Sciatic nerve (tissue), 2 donors: ENCODE measurements around the gene TNIP1. TPM values are rescaled to one million over a fixed set of nuclear protein-coding genes. Genes with fewer than 3 reads are reported as not detected.

Source experiments
- ATAC-seq: fragments of 200-7000 bp; cut with Tn5 transposase; one replicate; pipeline ENCODE4 v1.9.1; 2020; ENCODE audit warnings: mild to moderate bottlenecking, moderate library complexity
- DNase-seq: peaks from one replicate; pipeline ENCODE4 v3.0.0-alpha.2; 2020; ENCODE audit warnings: low spot score
- intact Hi-C: fragments of 100-400 bp; cut with DNase I; formaldehyde crosslinking; loops from one replicate; pipeline ENCODE4 v1.14.2; 2022
- total RNA-seq: library from RNA; stranded (reverse); fragmentation: NEBNext Ultra II Directional; extraction: Animal tissue kit (Norgen Biotek cat#: 25700); gene quantifications from one replicate; pipeline ENCODE4 v1.2.1, GENCODE V29; 2021
- donor health status: DM: no; HTN: no; CAD: no.
- donor health status: DM: no; HTN: no; CAD: no.

TNIP1 gene, protein sequence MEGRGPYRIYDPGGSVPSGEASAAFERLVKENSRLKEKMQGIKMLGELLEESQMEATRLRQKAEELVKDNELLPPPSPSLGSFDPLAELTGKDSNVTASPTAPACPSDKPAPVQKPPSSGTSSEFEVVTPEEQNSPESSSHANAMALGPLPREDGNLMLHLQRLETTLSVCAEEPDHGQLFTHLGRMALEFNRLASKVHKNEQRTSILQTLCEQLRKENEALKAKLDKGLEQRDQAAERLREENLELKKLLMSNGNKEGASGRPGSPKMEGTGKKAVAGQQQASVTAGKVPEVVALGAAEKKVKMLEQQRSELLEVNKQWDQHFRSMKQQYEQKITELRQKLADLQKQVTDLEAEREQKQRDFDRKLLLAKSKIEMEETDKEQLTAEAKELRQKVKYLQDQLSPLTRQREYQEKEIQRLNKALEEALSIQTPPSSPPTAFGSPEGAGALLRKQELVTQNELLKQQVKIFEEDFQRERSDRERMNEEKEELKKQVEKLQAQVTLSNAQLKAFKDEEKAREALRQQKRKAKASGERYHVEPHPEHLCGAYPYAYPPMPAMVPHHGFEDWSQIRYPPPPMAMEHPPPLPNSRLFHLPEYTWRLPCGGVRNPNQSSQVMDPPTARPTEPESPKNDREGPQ
- total RNA-seq, result 80.2 TPM

DNA sequence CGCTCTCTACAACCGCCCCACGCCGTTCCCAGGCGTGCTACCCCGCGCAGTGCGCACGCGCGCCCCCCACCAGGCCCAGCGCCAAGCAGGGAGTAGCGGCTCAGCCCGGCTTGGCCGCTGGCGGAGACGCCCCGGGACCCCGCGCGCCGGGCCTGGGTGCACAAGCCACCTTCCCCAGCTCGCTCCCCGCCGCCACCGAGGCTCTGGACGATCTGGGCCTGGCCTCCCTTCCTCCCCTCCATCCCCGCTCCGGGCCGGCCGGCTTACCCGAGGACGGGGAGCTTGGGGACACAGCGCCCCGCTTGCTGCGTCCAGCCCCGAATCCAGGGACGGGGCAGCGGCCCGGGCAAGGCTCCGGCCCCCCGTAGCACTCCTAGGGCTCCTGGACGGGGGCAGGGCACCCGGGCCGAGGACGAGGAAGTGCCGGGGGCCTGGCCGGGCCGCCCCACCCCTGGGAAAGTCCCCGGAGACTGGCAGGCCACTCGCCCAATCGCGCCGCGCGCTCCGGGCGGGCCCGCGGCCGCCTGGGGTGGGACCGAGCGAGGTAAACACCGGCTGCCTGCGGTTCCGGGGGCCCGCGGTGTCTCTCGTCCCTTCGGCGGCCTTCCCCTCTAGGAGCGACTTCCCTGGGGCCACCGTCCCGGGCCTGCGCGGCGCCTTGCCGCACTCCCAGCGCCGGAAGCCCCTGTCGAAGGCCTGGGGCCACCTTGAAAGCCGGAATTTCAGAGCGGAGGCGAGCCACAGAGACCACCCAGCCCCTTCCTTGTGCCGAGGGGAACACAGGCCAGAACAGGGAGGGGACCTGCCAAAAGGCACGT is at the start of gene TNIP1:
Gene TNIP1, minus strand, starts transcription at position 422 of the 818 bp plus-strand sequence. CDS start 15,939 bp downstream, outside the sequence.
- peak; percentile 95 for ATAC-seq
- DNase-seq, result peak; percentile 96
- intact Hi-C loops, result no loop called here

DNA sequence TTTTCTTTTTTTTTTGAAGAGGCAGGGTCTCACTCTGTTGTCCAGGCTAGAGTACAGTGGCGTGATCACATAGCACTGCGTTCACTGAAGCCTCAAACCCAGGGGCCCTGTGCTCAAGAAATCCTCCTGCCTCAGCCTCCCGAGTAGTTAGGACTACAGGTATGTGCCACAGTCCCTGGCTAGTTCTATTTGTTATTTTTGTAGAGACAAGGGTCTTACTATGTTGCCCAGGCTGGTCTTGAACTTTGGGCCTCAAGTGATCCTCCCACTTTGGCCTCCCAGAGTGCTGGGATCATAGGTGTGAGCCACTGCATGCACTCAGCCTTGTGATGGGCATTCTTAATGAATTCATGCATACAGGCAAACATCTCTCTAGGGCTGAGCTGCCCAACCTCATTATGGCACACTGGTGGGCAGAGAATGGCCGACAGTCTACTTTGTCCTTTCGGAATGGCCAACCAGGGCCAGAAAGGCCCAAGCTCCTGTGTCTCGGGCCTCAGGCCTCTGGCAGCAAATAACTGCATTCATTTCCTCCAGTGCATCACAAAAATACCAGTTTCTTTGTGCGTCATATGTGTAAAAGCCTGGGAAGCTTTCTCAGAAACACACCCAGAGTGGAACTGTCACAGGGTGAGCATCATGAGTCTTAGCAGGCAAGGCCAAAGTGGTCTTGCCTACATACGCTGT is 49.5 kb upstream of the TNIP1 start:
- ATAC-seq (no peak), DNase-seq (no peak)
- intact Hi-C loops, result no loop called here

DNA sequence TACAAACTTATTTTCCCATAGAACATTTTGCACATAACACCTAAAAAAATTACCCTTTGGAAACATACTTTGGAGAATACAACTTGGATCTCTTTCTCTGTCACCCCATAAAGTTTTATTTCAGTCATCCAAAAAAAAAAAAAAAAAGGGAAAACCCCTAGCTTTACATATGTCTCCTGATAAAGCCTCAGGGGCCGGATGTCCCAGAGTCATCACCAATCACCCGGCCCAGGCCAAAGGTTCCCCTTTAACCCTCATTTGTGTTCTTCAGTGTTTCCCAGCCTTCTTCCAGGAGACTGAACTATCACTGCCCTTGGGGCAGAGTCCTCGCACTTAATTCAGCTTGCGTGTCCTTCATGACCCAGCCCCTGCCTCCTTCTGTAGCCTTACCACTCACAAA is 48.0 kb upstream of the TNIP1 start:
- ATAC-seq, result no peak

DNA sequence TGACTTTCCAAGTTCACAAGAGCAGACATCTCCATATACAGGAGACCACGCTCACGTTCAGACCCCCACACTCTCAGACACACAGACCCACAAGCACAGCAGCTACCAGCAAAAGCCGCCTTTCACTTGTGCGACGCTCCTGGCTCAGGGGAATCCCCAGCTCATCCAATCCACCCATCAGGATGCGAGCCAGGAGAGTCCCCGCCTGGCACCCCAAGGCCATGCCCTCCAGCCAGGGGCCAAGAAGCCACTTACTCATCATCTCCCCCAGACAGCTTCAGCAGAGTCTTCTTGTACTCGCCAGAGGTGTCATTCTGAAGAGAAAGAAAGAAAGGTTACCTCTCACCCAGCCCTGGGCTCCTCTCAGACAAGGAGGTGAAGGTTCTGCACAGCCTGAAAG is 47.1 kb upstream of the TNIP1 start:
- DNase-seq, result no peak
- intact Hi-C loops, result loop anchor here (5.0 kb wide), 1 partner anchor 34 kb away; no protein-coding TSS in a partner anchor
- no peak for ATAC-seq

More for the DNA sequence above, 48.0 kb upstream of the TNIP1 start:
- intact Hi-C loops, result loop anchor here (5.0 kb wide), 1 partner anchor 33 kb away; no protein-coding TSS in a partner anchor
- DNase-seq, result no peak

DNA sequence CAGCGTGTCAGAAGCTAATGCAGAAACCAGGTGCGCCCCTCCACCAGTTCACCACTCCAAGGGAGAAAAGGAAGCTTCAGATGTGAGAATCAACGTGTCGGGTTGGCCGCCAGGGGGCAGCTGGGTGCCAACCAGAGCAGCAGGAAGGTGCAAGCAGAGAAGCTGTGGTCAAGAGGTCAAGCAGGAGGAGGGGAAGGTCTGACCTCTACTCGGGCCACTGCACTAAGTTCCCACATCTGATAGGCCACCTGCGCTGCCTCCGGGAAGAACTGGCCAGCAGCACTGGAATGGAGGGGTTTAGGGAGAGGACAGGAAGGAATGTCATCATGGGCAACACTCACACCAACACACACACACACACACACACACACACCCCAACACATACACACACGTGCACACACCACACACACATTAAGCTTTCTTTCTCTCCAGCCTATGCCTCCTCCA is 45.4 kb upstream of the TNIP1 start:
- DNase-seq (peak; percentile 81), ATAC-seq (peak; percentile 80)
- intact Hi-C loops, result loop anchor here (5.0 kb wide), 1 partner anchor 36 kb away; no protein-coding TSS in a partner anchor

DNA sequence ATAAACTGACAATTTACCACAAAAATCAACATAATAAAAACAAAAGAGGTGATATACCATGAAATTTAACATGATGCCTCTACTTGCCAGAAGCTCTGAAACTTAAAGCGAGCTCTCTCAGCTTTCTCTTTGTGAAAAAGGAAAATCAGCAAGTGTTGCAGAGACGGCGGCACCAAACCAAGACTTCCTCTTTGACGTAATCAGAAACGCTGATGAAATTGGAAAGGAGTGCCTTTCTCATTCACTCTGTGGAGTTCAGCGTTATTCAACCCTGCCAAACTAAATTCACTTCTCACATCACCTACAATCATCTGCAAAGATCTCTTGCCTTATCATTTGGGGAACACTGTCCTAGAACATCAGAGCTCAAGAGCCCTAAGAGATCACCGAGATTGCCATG is 44.6 kb upstream of the TNIP1 start:
- ATAC-seq, result no peak
- no peak for DNase-seq
- intact Hi-C loops, result loop anchor here (5.0 kb wide), 1 partner anchor 37 kb away; no protein-coding TSS in a partner anchor

DNA sequence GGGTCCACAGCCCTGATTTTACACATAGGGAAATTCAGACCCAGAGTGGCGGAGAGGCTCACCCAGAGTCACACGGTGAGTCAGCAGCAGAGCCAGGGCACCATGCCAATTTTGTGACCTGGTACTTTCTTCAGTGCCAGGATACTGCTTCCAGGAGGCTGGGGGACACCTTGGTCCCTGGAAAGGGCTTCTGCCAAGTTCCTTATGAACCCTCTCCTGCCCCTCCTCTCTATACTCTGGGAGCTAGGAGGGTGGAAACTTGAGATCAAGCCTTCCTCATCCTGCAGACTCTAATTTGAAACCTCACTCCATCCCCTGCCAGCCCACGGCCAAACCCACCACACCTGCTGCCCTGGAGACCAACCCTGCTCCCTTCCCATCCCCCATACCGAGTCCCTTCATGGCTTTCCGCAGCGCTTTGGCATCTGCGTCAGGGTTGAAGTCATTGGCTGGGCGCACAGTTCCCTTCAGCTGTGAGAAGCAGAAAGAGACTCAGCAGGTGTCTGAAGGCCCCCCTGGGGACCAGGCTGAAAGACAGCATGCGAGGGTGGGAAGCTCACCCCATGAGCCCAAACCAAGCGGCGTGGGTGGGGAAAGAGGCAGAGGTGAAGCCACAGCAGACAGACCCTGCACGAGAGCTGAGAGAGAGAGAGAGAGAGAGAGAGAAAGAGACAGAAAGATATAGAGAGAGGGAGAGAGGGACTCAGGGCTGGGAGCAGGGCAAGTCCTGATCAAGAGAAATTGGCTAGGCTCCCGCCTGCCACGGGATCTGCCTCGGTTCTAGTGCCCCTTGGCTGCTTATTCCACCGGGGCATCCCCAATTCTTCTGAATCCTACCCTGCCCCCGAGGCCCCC is 43.3 kb upstream of the TNIP1 start:
- intact Hi-C loops, result no loop called here
- DNase-seq (no peak), ATAC-seq (no peak)

DNA sequence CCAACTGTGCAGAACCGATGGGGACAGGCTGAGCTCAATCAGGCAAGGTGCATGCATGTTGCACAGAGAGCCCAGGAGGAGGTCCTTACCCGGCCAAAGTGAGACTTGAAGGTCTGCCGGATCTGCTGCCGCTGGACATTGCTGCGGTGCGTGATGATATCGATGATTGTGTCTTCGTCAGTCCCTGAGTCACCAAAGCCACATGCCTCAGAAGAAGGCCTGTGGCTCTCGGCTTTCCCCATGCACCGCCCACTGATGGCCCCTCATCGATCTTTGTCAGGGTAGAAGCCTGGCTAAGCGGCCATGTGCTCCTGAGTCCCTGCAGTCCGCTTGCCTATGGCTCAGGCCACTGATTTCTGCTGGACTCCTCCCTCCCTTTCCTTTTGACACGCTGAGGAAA is 42.0 kb upstream of the TNIP1 start:
- no peak for ATAC-seq
- intact Hi-C loops, result no loop called here
- DNase-seq, result no peak

DNA sequence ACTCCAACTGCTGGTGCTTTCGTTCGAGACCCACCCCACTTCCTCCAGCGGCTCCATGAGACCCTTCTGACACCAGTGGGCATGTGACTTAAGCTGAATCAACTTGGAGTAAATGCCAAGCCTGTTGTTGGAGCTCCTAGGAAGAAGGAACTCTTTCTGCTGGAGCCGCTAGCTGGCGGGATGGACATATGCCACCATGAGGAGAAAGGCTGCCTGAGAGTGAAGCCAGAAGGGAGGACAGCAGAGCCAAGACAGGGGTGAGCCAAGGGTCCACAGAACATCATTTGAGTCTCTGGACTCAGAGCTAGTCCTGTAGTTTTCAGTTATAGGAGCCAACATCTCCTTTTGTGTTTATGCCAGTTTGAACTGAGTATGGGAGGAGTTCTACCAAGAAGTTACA is 40.8 kb upstream of the TNIP1 start:
- intact Hi-C loops, result no loop called here
- ATAC-seq, result peak; percentile 23
- no peak for DNase-seq

DNA sequence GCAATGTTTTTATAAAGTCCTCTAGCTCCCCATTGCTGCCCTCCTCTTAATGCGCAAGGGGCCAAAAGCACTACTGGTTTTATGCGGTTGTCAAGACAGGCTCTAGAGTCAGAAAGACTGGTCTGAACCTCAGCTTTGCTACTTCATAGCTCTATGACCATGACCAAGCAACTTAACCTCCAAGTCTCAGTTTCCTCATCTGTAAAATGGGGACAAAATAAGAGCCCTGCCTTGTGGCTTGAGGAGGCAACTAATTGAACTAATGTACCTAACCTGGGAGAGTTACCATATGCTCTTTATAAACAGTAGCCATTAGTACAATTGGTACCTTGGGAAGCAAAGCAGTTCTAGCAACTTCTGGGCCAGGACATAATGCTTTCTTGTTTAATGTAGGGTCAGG is 40.3 kb upstream of the TNIP1 start:
- intact Hi-C loops, result no loop called here
- no peak for ATAC-seq
- no peak for DNase-seq

DNA sequence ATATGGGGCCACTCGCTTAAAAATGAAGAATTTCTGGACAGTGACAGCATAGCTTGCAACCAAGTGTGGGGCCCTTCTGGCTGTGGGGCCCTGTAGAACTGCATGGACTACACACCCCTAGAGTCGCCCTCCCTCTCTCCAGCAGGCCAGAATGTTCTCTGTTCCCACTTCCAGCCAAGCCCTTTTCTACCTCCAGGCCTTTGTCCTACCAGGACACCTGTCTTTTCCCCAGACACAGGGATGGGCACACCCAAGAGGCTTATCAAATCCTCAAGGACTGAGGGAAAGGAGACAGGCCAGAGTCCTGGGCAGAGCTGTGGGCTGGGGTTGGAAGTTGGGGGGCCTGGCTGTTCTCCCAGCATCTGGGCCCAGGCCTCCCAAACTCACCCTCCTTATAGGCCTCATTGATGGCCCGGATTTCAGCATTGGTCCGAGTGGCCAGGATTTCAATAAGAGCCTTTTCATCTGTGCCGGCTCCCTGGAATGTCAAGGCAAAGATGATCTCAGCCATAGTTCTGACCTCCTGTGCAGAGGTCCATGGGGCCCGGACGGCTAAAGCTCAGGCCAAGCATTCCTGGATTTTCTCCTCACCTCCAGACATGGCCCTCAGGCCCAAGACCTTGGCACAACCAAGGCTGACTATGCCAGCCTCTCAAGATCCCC is 38.2 kb upstream of the TNIP1 start:
- no peak for ATAC-seq
- no peak for DNase-seq
- intact Hi-C loops, result loop anchor here (5.0 kb wide), 2 partner anchors 67 to 117 kb away; no protein-coding TSS in a partner anchor

DNA sequence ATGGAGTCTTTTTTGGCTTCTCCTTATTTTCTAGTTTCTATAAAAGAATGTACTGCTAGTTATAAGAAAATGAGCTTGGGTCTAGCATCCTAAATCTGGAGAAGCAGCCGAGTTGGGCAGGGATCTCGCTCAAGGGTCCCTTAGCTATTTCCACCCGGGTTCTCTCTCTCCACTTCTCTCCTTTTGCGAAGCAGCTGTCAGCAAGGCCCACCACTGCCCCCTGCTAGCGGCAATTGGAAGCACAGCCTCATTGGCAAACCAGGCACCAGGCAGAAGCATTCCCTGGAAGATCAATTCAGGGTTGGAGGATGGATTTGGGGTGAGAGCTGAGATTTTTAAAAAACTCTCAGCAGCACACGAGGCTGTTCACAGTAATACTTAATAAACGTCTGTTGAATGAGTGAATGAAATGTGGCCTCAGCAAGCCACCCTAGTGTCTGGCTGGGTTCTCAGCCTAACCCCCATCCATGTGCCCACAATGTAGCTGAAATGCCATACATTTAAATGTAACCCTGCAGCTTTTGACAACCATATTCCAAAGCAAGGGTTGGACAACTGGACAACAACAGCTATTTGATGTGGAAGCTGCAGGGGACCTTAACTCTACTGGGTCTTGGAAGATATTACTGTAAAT is 34.6 kb upstream of the TNIP1 start:
- DNase-seq (peak; percentile 91), ATAC-seq (peak; percentile 83)
- intact Hi-C loops, result loop anchor here (5.0 kb wide), 2 partner anchors 63 to 113 kb away; no protein-coding TSS in a partner anchor

DNA sequence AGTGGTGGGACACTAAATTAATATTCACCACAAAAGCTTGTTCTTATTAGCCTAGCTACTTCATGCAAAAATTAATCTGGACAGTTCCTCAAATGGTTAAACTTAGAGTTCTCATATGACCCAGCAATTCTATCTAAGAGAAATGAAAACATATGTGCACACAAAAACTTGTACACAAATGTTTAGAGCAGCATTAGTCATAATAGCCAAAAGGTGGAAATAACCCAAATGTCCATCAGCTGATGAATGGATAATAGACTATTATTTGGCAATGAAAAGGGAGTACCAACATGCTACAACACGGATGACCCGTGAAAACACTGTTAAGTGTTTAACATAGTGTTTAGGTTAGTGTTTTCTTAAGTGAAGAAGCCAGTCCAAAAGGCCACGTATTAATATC is 32.8 kb upstream of the TNIP1 start:
- intact Hi-C loops, result no loop called here
- DNase-seq (no peak), ATAC-seq (no peak)

DNA sequence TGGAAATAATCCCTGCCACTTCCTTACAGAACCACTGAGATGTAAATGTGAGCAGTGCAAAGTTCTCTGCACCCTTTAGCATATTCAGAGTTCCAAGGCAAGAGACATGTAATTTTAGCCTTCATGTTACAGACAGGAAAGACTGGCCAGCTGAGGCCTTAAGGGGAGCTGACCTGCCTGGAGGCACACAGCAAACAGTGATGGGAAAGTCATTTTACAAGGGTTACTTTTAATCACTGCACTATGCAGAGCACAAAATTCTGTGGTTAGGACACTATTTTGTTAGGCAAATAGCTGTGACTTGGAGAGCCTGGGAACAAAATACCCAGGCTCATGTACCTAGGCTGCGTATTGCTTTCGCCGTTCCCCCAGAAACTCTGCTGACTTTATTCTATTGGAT is 30.2 kb upstream of the TNIP1 start:
- intact Hi-C loops, result no loop called here
- ATAC-seq (no peak), DNase-seq (no peak)

DNA sequence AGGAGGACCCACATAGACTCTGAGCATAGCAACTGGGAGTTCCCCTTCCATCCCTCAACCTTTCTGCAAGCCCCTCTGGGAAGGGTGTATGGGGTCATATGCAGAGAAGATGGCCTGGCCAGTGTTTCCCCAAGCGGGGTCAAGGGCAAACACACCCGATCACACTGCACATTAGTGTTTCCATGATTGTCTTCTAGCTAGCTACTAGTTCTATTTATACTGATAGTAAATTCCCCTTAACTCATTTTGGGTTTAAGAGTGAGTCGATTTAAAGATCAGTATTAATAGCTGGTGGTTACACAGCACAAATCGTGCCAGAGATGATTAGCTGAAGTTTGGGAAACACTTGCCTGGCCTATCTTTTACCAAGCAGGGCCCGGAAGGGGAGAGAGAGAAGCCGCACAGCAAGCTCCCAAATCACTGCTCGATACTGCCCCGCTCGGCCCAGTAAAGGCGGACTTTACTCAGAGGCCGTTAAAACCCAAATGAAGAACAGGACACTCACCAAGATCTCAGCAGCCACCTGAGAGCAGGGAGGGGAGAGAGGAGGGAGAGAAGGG is 29.4 kb upstream of the TNIP1 start:
- no peak for ATAC-seq
- DNase-seq, result no peak
- intact Hi-C loops, result no loop called here

DNA sequence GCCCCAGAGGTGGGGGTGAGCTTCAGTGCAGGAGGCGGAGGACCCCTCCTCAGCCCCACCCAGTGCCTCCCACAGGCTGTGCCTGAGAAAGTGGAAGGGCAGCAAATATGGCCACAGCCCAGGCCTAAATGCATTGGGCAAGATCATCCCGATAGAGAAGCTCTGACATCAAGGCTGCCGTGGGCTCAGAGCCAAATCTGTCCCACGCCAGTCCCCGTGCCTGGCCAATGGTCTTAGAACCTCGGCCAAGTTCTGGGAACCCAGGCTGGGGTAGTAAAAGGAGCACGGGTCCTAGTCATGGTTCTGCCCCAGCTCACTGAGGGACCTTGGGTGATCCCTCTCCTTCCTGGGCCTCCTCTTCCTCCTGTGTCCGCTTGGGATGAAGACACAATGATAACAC is 27.7 kb upstream of the TNIP1 start:
- DNase-seq, result no peak
- intact Hi-C loops, result no loop called here
- ATAC-seq, result no peak
